Uterus (tissue), 2 donors: Measurements from ENCODE around the gene SLC16A6.

ENCODE experiments used
- POLR2A ChIP-seq, 2 donors: fragments of 450-650 bp; IDR thresholded peaks; one replicate each; pipeline ENCODE4 v1.6.1; 2016; ENCODE audit warnings: antibody characterized with exemption in 2 of 2, mild to moderate bottlenecking in 1 of 2, moderate library complexity in 1 of 2
- TF ChIP-seq, protein P1 (sequence below), 4 experiments: fragments of 200-600 bp in 2 of 4; fragments of 450-650 bp in 2 of 4; sonication (generic) in 2 of 4; IDR thresholded peaks; one replicate each; pipeline ENCODE4 v1.5.1; 2016 to 2019; ENCODE audit warnings: antibody characterized with exemption in 4 of 4, mild to moderate bottlenecking in 2 of 4, moderate library complexity in 1 of 4

DNA sequence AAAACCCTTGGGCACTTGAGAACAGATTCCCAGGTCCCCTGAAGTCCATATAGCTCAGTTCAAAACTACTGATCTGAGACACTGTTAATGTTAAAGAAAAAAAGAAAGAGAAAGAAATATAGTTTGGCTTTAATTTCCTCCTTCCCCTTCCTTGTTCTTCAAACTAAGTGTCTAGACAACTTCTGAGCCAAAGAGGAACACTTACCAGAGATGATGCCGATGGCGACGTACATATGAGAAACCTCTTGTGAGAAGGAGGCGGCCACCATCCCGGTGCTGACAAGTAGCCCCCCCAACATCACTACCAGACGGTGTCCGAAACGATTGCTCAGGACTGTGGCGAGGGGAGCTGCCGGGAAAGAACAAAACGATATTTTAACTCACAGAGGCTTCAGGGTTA is 17.2 kb downstream of the SLC16A6 start:
- TF ChIP-seq, protein P1, sequence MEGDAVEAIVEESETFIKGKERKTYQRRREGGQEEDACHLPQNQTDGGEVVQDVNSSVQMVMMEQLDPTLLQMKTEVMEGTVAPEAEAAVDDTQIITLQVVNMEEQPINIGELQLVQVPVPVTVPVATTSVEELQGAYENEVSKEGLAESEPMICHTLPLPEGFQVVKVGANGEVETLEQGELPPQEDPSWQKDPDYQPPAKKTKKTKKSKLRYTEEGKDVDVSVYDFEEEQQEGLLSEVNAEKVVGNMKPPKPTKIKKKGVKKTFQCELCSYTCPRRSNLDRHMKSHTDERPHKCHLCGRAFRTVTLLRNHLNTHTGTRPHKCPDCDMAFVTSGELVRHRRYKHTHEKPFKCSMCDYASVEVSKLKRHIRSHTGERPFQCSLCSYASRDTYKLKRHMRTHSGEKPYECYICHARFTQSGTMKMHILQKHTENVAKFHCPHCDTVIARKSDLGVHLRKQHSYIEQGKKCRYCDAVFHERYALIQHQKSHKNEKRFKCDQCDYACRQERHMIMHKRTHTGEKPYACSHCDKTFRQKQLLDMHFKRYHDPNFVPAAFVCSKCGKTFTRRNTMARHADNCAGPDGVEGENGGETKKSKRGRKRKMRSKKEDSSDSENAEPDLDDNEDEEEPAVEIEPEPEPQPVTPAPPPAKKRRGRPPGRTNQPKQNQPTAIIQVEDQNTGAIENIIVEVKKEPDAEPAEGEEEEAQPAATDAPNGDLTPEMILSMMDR (IDR thresholded peaks at IDR 0.05) = no peak
- TF ChIP-seq POLR2A (IDR thresholded peaks at IDR 0.05) = no peak
